HepG2 (cell line): ENCODE data around the gene SHLD1. TPM values are rescaled to one million over a fixed set of nuclear protein-coding genes. Genes with fewer than 3 reads are reported as not detected.
A peak's percentile ranks its signal among the peaks of the same experiment; 100 is the strongest.

Experiments
- ATAC-seq: fragments of 200-7000 bp; cut with Tn5 transposase; 3 replicates; pipeline ENCODE4 v1.9.1; 2020; ENCODE audit warnings: mild to moderate bottlenecking, moderate library complexity
- BruUV-seq: library from RNA; stranded (reverse); fragments of 400-500 nt; replicated peaks from 2 replicates; lab custom pipeline; 2021; lab: Mats Ljungman, UMichigan
- CTCF ChIA-PET: fragments of 300-600 bp; formaldehyde crosslinking; extraction: SDS; loops from one replicate; lab custom pipeline; 2021; ENCODE audit warnings: low total read pairs, inconsistent platforms, low intra/inter-chr PET ratio; lab: Yijun Ruan, JAX
- POLR2A ChIA-PET: fragments of 350-600 bp; sonication (Branson Sonifier 250); formaldehyde crosslinking; loops from one replicate; lab custom pipeline; 2020; ENCODE audit warnings: antibody characterized with exemption, inconsistent platforms; lab: Yijun Ruan, JAX
- DNase-seq: peaks from one replicate; pipeline ENCODE4 v3.0.0-alpha.2; 2015; ENCODE audit warnings: low spot score
- FAIRE-seq: peaks from 3 replicates; lab custom pipeline; 2011; peaks lifted over from hg19 to GRCh38; lab: Jason Lieb, UNC
- H2AFZ ChIP-seq: one replicate; pipeline ENCODE4 v1.6.1; 2011; ENCODE audit warnings: low read length, inconsistent platforms
- H3K27ac ChIP-seq: fragments of 300-600 bp; 3 replicates; pipeline ENCODE4 v1.8.0; 2011; ENCODE audit warnings: mixed run types, mild to moderate bottlenecking, mixed read lengths, low read length, inconsistent platforms; ENCODE audit not compliant: insufficient read depth; ENCODE audit errors: extremely low read length
- H3K27me3 ChIP-seq, 2 experiments: fragments of 200-600 bp in 1 of 2; 2 replicates in 1 of 2; 3 replicates in 1 of 2; pipeline versions ENCODE4 v1.6.0 to v1.8.0; 2011; ENCODE audit warnings: low read length in 2 of 2, mild to moderate bottlenecking in 2 of 2, moderate library complexity in 2 of 2, inconsistent platforms in 1 of 2; ENCODE audit not compliant: insufficient read depth in 2 of 2, control insufficient read depth in 1 of 2
- H3K36me3 ChIP-seq, 2 experiments: fragments of 200-600 bp in 1 of 2; replicated peaks in 1 of 2; 2 replicates in 1 of 2; 3 replicates in 1 of 2; pipeline versions ENCODE4 v1.5.1 to v1.8.0; 2011; ENCODE audit warnings: low read length in 2 of 2, inconsistent platforms in 1 of 2; ENCODE audit not compliant: insufficient read depth in 2 of 2, control insufficient read depth in 1 of 2
- H3K4me1 ChIP-seq: 2 replicates; pipeline ENCODE4 v1.5.1; 2012; ENCODE audit warnings: low read length, inconsistent platforms; ENCODE audit not compliant: insufficient read depth
- H3K4me2 ChIP-seq: 2 replicates; pipeline ENCODE4 v1.6.0; 2011; ENCODE audit warnings: low read depth, low read length, inconsistent platforms
- H3K4me3 ChIP-seq, 3 experiments: fragments of 200-600 bp in 1 of 3; sonication (generic), shearing (Covaris generic) in 1 of 3; replicated peaks in 1 of 3; 2 replicates each; pipeline ENCODE4 v1.5.1; 2011 to 2016; ENCODE audit warnings: low read length in 3 of 3, inconsistent platforms in 2 of 3, low read depth in 2 of 3, mild to moderate bottlenecking in 2 of 3, control low read depth in 1 of 3, mixed read lengths in 1 of 3; ENCODE audit not compliant: insufficient read depth in 1 of 3
- H3K79me2 ChIP-seq: one replicate; pipeline ENCODE4 v1.6.1; 2011; ENCODE audit warnings: low read length, inconsistent platforms; ENCODE audit not compliant: insufficient read depth
- H3K9ac ChIP-seq: 2 replicates; pipeline ENCODE4 v1.6.0; 2011; ENCODE audit warnings: mild to moderate bottlenecking, low read depth, low read length, inconsistent platforms; ENCODE audit not compliant: insufficient read depth
- H3K9me3 ChIP-seq: 2 replicates; pipeline ENCODE4 v1.5.1; 2012; ENCODE audit warnings: mild to moderate bottlenecking, low read length
- H4K20me1 ChIP-seq: 2 replicates; pipeline ENCODE4 v1.6.0; 2011; ENCODE audit warnings: inconsistent platforms, mild to moderate bottlenecking, low read length, moderate library complexity; ENCODE audit not compliant: insufficient read depth
- DPF2 ChIP-seq: sonication (generic); formaldehyde crosslinking; IDR thresholded peaks from 2 replicates; pipeline ENCODE4 v1.4.0; 2020; ENCODE audit warnings: mild to moderate bottlenecking, low read depth, missing genetic modification reagents, borderline replicate concordance
- EHMT2 ChIP-seq: fragments of 200-600 bp; sonication (generic); IDR thresholded peaks from 2 replicates; pipeline ENCODE4 v1.7.0; 2017; ENCODE audit warnings: antibody characterized with exemption, low read depth, low read length, borderline replicate concordance
- ERF ChIP-seq: IDR thresholded peaks from 2 replicates; pipeline ENCODE4 v1.6.1; 2018; ENCODE audit warnings: missing biosample characterization, missing genetic modification reagents
- IKZF1 ChIP-seq: fragments of 450-650 bp; IDR thresholded peaks from 2 replicates; pipeline ENCODE4 v1.7.1; 2016
- IKZF4 ChIP-seq: sonication (generic); formaldehyde crosslinking; IDR thresholded peaks from 2 replicates; pipeline ENCODE4 v1.5.1; 2020; ENCODE audit warnings: borderline replicate concordance, mild to moderate bottlenecking, low read depth, missing genetic modification reagents; ENCODE audit errors: not compliant biosample characterization
- PATZ1 ChIP-seq: sonication (generic); formaldehyde crosslinking; IDR thresholded peaks from 2 replicates; pipeline ENCODE4 v1.4.0; 2020; ENCODE audit warnings: missing genetic modification reagents
- RXRA ChIP-seq: sonication (generic); formaldehyde crosslinking; IDR thresholded peaks from 2 replicates; pipeline ENCODE4 v1.5.1; 2020; ENCODE audit warnings: missing genetic modification reagents
- TBX3 ChIP-seq: fragments of 450-650 bp; IDR thresholded peaks from 2 replicates; pipeline ENCODE4 v1.6.1; 2017; ENCODE audit warnings: antibody characterized with exemption, mild to moderate bottlenecking, inconsistent platforms, borderline replicate concordance
- THAP8 ChIP-seq: sonication (generic); formaldehyde crosslinking; IDR thresholded peaks from 2 replicates; pipeline ENCODE4 v1.5.1; 2020; ENCODE audit warnings: missing genetic modification reagents, mild to moderate bottlenecking, borderline replicate concordance
- ZFP91 ChIP-seq: sonication (generic); formaldehyde crosslinking; IDR thresholded peaks from 2 replicates; pipeline ENCODE4 v1.9.0; 2022; ENCODE audit warnings: missing genetic modification reagents, mild to moderate bottlenecking, borderline replicate concordance
- ZNF274 ChIP-seq: sonication (generic); formaldehyde crosslinking; IDR thresholded peaks from 2 replicates; pipeline ENCODE4 v1.5.1; 2020; ENCODE audit warnings: mild to moderate bottlenecking, missing genetic modification reagents
- ZNF280B ChIP-seq: sonication (generic); formaldehyde crosslinking; IDR thresholded peaks from 2 replicates; pipeline ENCODE4 v1.5.0; 2020; ENCODE audit warnings: missing genetic modification reagents, mild to moderate bottlenecking, borderline replicate concordance
- ZNF75D ChIP-seq: sonication (generic); formaldehyde crosslinking; IDR thresholded peaks from 2 replicates; pipeline ENCODE4 v1.8.1; 2023; ENCODE audit warnings: missing genetic modification reagents, mild to moderate bottlenecking, borderline replicate concordance
- ZNF768 ChIP-seq: sonication (generic); formaldehyde crosslinking; IDR thresholded peaks from 2 replicates; pipeline ENCODE4 v1.4.0; 2020; ENCODE audit warnings: missing genetic modification reagents
- ZNF784 ChIP-seq: sonication (generic); formaldehyde crosslinking; IDR thresholded peaks from 2 replicates; pipeline ENCODE4 v1.5.1; 2020; ENCODE audit warnings: missing genetic modification reagents, mild to moderate bottlenecking, borderline replicate concordance
- whole genome bisulfite sequencing: methylation state at CpG from one replicate; pipeline ENCODE4 v1.1.6; 2017; ENCODE audit warnings: low lambda C conversion rate; 5-methylcytosine and 5-hydroxymethylcytosine counted together
- in situ Hi-C: cut with HindIII; loops from 2 replicates; pipeline ENCODE4 v1.10.0; 2017; ENCODE audit warnings: low pct_unique_long_range_greater_than_20kb; ENCODE audit not compliant: extremely low pct_ligation_motif_present
- intact Hi-C: fragments of 100-400 bp; cut with micrococcal nuclease; formaldehyde crosslinking; loops from one replicate; pipeline ENCODE4 v1.10.0; 2022; ENCODE audit not compliant: unreplicated experiment
- polyA plus RNA-seq, 8 experiments: library from polyadenylated mRNA; depleted of rRNA in 3 of 8; stranded (reverse) in 7 of 8; unstranded in 1 of 8; fragments of >200 nt; fragmentation: Illumina TruSeq in 4 of 8; extraction: Trizol in 4 of 8; gene quantifications; 2 replicates each; pipeline versions ENCODE4 v1.2.1 to v1.2.3, GENCODE V29; 2011 to 2016; ENCODE audit warnings: low read depth in 4 of 8, missing spikeins in 1 of 8, mixed read lengths in 1 of 8; ENCODE audit not compliant: insufficient read depth in 1 of 8
- total RNA-seq, 5 experiments: library from RNA; depleted of rRNA; stranded (reverse); fragments of >200 nt; fragmentation: Illumina TruSeq; extraction: Trizol; gene quantifications; 2 replicates each; pipeline ENCODE4 v1.2.3, GENCODE V29; 2016; ENCODE audit warnings: low read depth in 1 of 5

The SHLD1 gene
- total and polyA plus RNA-seq, 2 of the 13 experiments (the other 11 are each of a cell fraction or from before 2014, with no cell fraction given) = 8.9 to 10.0 TPM

GRCh38 chr20:5827098-5827853 lies 77.1 kb downstream of the SHLD1 start:
- 85% methylated on average over 15 of the region's 15 CpGs for WGBS
- in situ Hi-C loops (no loop called here), intact Hi-C loops (no loop called here)
- no peak for FAIRE-seq
- H3K9me3 ChIP-seq = no peaks in the 10 kb centered on the region
- ChIA-PET POLR2A (interaction anchor here (1.0 kb wide), 1 partner anchor 23 kb away, joined by 3 read pairs; no protein-coding TSS in a partner anchor), CTCF (no interaction called here)
- H3K4me2 ChIP-seq = no peak overlapping the region
- no peaks in the 10 kb centered on the region for H3K79me2 ChIP-seq
- no TSS peak for BruUV-seq
- H2AFZ ChIP-seq = no peak overlapping the region
- H3K36me3 ChIP-seq = no peaks in the 10 kb centered on the region
- H3K9ac ChIP-seq = no peak overlapping the region
- ATAC-seq = peak; percentile 63
- no peak for DNase-seq
- H3K4me1 ChIP-seq = peaks cover 42% of the 10 kb centered on the region
- H3K4me3 ChIP-seq = no peak overlapping the region
- no peak overlapping the region for H3K27ac ChIP-seq
- H4K20me1 ChIP-seq = no peaks in the 10 kb centered on the region
- H3K27me3 ChIP-seq = no peaks in the 10 kb centered on the region
- TF ChIP-seq ZNF75D (CRISPR knock-in tag) (no peak), RXRA (CRISPR knock-in tag) (0 out of 2 replicates have a peak, but pooled peaks have one; percentile 61), ZNF768 (CRISPR knock-in tag) (peak; percentile 40; the same call in 1 of the 2 replicates), IKZF1 (no peak), PATZ1 (CRISPR knock-in tag) (peak; percentile 35; the same call in 1 of the 2 replicates), ERF (no peak), DPF2 (CRISPR knock-in tag) (0 out of 2 replicates have a peak, but pooled peaks have one; percentile 20), IKZF4 (CRISPR knock-in tag) (peak; percentile 0), ZNF784 (0 out of 2 replicates have a peak, but pooled peaks have one; percentile 41), EHMT2 (0 out of 2 replicates have a peak, but pooled peaks have one; percentile 46), ZNF280B (CRISPR knock-in tag) (0 out of 2 replicates have a peak, but pooled peaks have one; percentile 36), ZFP91 (CRISPR knock-in tag) (peak; percentile 16; the same call in 1 of the 2 replicates), ZNF274 (CRISPR knock-in tag) (0 out of 2 replicates have a peak, but pooled peaks have one; percentile 40), TBX3 (peak; percentile 73; the same call in 1 of the 2 replicates), THAP8 (CRISPR knock-in tag) (no peak)
